GM12892 (cell line): ENCODE results near the gene FADS6.

ENCODE experiments used
- POLR2A ChIP-seq: IDR thresholded peaks from 2 replicates; pipeline ENCODE4 v1.6.1; 2011; ENCODE audit warnings: low read depth, low read length, control low read depth
- POLR2AphosphoS5 ChIP-seq: IDR thresholded peaks from 2 replicates; pipeline ENCODE4 v1.6.1; 2011; ENCODE audit warnings: low read depth, low read length, control low read depth

DNA sequence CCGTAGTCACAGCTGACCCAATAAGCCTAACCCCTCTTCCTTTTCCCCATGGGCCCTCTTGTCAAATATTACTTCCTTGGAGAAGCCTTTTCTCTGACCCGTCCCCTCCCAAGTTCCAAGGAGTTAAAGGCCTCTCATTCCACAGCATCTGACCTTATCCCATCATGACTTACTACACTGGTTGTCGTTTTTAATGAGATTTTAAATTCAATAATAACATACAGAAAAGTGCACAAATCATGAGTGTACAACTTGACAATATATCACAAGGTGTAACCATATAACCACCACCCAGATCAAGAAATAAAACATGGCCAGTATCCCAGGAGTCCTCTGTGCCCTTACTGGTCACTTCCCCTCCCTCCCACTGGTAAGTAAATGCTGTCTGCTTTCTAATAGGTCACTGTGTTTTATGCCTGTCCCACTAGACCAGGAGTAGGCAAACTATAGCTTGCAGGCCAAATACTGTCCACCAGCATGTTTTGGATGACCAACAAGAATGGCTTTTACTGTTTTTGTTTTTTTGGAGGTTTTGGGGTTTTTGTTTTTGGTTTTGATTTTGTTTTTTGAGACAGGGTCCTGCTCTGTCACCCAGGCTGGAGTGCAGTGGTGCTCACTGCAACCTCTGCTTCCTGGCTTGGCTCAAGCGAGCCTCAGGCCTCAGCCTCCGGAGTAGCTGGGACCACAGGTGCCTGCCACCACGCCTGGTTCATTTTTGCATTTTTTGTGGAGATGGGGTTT lies 19.4 kb downstream of the FADS6 start:
- no peak for TF ChIP-seq POLR2A
- TF ChIP-seq POLR2AphosphoS5: no peak
